ENCODE results near the gene CAPNS2. TPM values are rescaled to one million over a fixed set of nuclear protein-coding genes. Genes with fewer than 3 reads are reported as not detected.

The CAPNS2 gene
- total RNA-seq, 2 donors from 2014 or later, result 0.24 TPM; not detected in 1

Other genes starting within 250 kb of the CAPNS2 start
- gene IRX6, start 242.5 kb upstream of the CAPNS2 start, total RNA-seq, result under 1 TPM; 0.34 to 0.44 TPM
- 100 to 1,000 TPM; 153 to 204 TPM for gene MMP2, start 87.5 kb upstream of the CAPNS2 start, total RNA-seq
- 10 to 100 TPM; 10.8 to 12.2 TPM for gene LPCAT2, start 57.6 kb upstream of the CAPNS2 start, total RNA-seq
- not detected for gene SLC6A2, start 89.3 kb downstream of the CAPNS2 start, total RNA-seq

Measured in left cardiac atrium (tissue), 2 donors.